Pancreas (tissue), 10 donors: ENCODE results near the gene ANKRD12. TPM values are rescaled to one million over a fixed set of nuclear protein-coding genes. Genes with fewer than 3 reads are reported as not detected.

Source experiments
- ATAC-seq, 4 donors: fragments of 200-7000 bp; cut with Tn5 transposase; one replicate each; pipeline versions ENCODE4 v1.8.0 to v1.9.1; 2020; ENCODE audit warnings: mild to moderate bottlenecking in 4 of 4, moderate library complexity in 4 of 4
- DNase-seq, 6 donors: peaks; one replicate each; pipeline ENCODE4 v3.0.0-alpha.2; 2020
- FAIRE-seq: peaks from 2 replicates; lab custom pipeline; 2012; peaks lifted over from hg19 to GRCh38; lab: Jason Lieb, UNC
- H3K27ac ChIP-seq, 4 donors: fragments of 200-600 bp; sonication (generic); 1 replicate in 3 of 4; 2 replicates in 1 of 4; pipeline versions ENCODE4 v1.5.0 to v1.8.0; 2020
- H3K27me3 ChIP-seq, 4 donors: fragments of 200-600 bp; one replicate each; pipeline ENCODE4 v1.8.0; 2021
- H3K36me3 ChIP-seq, 3 donors: fragments of 200-600 bp; sonication (generic) in 1 of 3; one replicate each; pipeline versions ENCODE4 v1.5.0 to v1.8.0; 2020 to 2021
- H3K4me1 ChIP-seq, 3 donors: fragments of 200-600 bp; one replicate each; pipeline ENCODE4 v1.8.0; 2021
- H3K4me3 ChIP-seq, 4 donors: fragments of 200-600 bp; sonication (generic) in 2 of 4; one replicate each; pipeline versions ENCODE4 v1.5.0 to v1.8.0; 2020 to 2021
- H3K9me3 ChIP-seq, 4 donors: fragments of 200-600 bp; one replicate each; pipeline ENCODE4 v1.8.0; 2021
- CTCF ChIP-seq, 4 donors: fragments of 200-600 bp; sonication (generic) in 3 of 4; IDR thresholded peaks; one replicate each; pipeline versions ENCODE4 v1.5.0 to v1.8.0; 2021; ENCODE audit warnings: antibody characterized with exemption in 4 of 4
- WGBS, 2 donors: extraction: QIAGEN DNeasy Blood & Tissue Kit; methylation state at CpG; one replicate each; pipeline ENCODE4 v1.1.7; 2013; 5-methylcytosine and 5-hydroxymethylcytosine counted together
- intact Hi-C, 3 donors: fragments of 100-400 bp; cut with DNase I; formaldehyde crosslinking; loops; one replicate each; pipeline versions ENCODE4 v1.11.1 to v1.14.2; 2022
- polyA plus RNA-seq, 2 donors: library from polyadenylated mRNA; stranded (reverse); fragments of 200-250 nt; gene quantifications; one replicate each; pipeline ENCODE4 v1.2.3, GENCODE V29; 2013
- total RNA-seq, 6 donors: library from RNA; stranded (reverse); fragmentation: NEBNext Ultra II Directional in 4 of 6; extraction: Animal tissue kit (Norgen Biotek cat#: 25700) in 4 of 6; gene quantifications; one replicate each; pipeline versions ENCODE4 v1.2.1 to v1.2.4, GENCODE V29; 2021 to 2023
- donor health status: healthy with polysubstance abuse.
- donor health status: DM: no; HTN: no; CAD: no; lungs with moderate emphysema.
- donor health status: DM: no; HTN: no; CAD: no.
- donor health status: control.
- donor health status: control.
- donor health status: Bipolar disorder and iron deficiency.
- donor health status: DM: yes; HTN: yes; CAD: no.
- donor health status: DM: no; HTN: no; CAD: no.
- donor health status: DM: no; HTN: no; CAD: no.
- donor health status: DM: yes; HTN: yes; CAD: no.

Gene ANKRD12
- total and polyA plus RNA-seq, 8 donors = 14.5 to 51.7 (median 27.3) TPM

- FAIRE-seq = no peak
- DNase-seq = no peak
- Histone ChIP-seq H3K36me3 (peaks cover 0 to 4% (median 0%) of the 10 kb centered on the region in 3 donors), H3K9me3 (no peaks in the 10 kb centered on the region), H3K4me3 (no peak overlapping the region), H3K27me3 (no peaks in the 10 kb centered on the region), H3K27ac (no peak overlapping the region), H3K4me1 (peaks cover 0 to 10% (median 5%) of the 10 kb centered on the region in 3 donors)
- ATAC-seq = no peak
- TF ChIP-seq CTCF (IDR thresholded peaks at IDR 0.05) = no peak
- intact Hi-C loops = no loop called here
- WGBS, 2 donors = 96% methylated on average over 3 of the region's 3 CpGs
Observed at GRCh38 chr18:9188359-9189231, 52.0 kb downstream of the ANKRD12 start.

GRCh38 chr18:9189491-9189890, 52.9 kb downstream of the ANKRD12 start:
- no peaks in the 10 kb centered on the region for H3K9me3 ChIP-seq
- H3K27ac ChIP-seq = no peak overlapping the region
- H3K4me1 ChIP-seq = peaks cover 0 to 10% (median 5%) of the 10 kb centered on the region in 3 donors
- ATAC-seq = no peak
- no peaks in the 10 kb centered on the region for H3K27me3 ChIP-seq
- FAIRE-seq = no peak
- H3K4me3 ChIP-seq = no peak overlapping the region
- intact Hi-C loops = no loop called here
- H3K36me3 ChIP-seq = peaks cover 0 to 4% (median 0%) of the 10 kb centered on the region in 3 donors
- TF ChIP-seq CTCF (IDR thresholded peaks at IDR 0.05) = no peak
- 43 to 54% methylated on average over 2 of the region's 2 CpGs for WGBS, 2 donors
- no peak for DNase-seq

GRCh38 chr18:9191658-9192256, 55.2 kb downstream of the ANKRD12 start:
- H3K4me3 ChIP-seq = no peak overlapping the region
- no peaks in the 10 kb centered on the region for H3K4me1 ChIP-seq
- intact Hi-C loops = no loop called here
- no peak for TF ChIP-seq CTCF (IDR thresholded peaks at IDR 0.05)
- no peaks in the 10 kb centered on the region for H3K9me3 ChIP-seq
- no peak overlapping the region for H3K27ac ChIP-seq
- WGBS, 2 donors = 94% methylated on average over 2 of the region's 2 CpGs
- ATAC-seq (no peak), FAIRE-seq (no peak), DNase-seq (no peak)
- H3K36me3 ChIP-seq = peaks cover 0 to 4% (median 0%) of the 10 kb centered on the region in 3 donors
- H3K27me3 ChIP-seq = no peaks in the 10 kb centered on the region

- Histone ChIP-seq H3K4me3 (no peak overlapping the region), H3K36me3 (peaks cover 0 to 4% (median 0%) of the 10 kb centered on the region in 3 donors), H3K4me1 (no peaks in the 10 kb centered on the region), H3K27ac (no peak overlapping the region), H3K9me3 (no peaks in the 10 kb centered on the region), H3K27me3 (no peaks in the 10 kb centered on the region)
- FAIRE-seq (no peak), DNase-seq (no peak), ATAC-seq (no peak)
- TF ChIP-seq CTCF (IDR thresholded peaks at IDR 0.05) = no peak
- intact Hi-C loops = no loop called here
- WGBS, 2 donors = 97 to 98% methylated on average over 2 of the region's 2 CpGs
Observed at GRCh38 chr18:9193031-9193430, 56.5 kb downstream of the ANKRD12 start.
